ES-I3 (cell line): ENCODE data around the gene AHR.

Experiments
- H3K36me3 ChIP-seq: 2 replicates; pipeline ENCODE4 v1.6.1; 2013; ENCODE audit warnings: mild to moderate bottlenecking, low read length, control low read depth, moderate library complexity; ENCODE audit not compliant: insufficient read depth
- H3K4me1 ChIP-seq: 2 replicates; pipeline ENCODE4 v1.6.1; 2013; ENCODE audit warnings: mild to moderate bottlenecking, control low read depth, low read length; ENCODE audit not compliant: insufficient read depth
- H3K9ac ChIP-seq: 2 replicates; pipeline ENCODE4 v1.6.1; 2013; ENCODE audit warnings: low read depth, mild to moderate bottlenecking, low read length, moderate library complexity
- H3K9me3 ChIP-seq: 2 replicates; pipeline ENCODE4 v1.6.1; 2013; ENCODE audit warnings: mild to moderate bottlenecking, low read length, moderate library complexity; ENCODE audit not compliant: control insufficient read depth, insufficient read depth

AHR gene

GRCh38 chr7:17298102-17298839 lies at the start of gene AHR:
TSS of gene AHR (plus strand) at chr7:17298652. CDS start at chr7:17299265, 613 bp downstream.
- H3K9ac ChIP-seq = peak within 1 kb of the TSS; percentile 79
- no peaks in the 10 kb centered on the region for H3K36me3 ChIP-seq
- H3K9me3 ChIP-seq = no peaks in the 10 kb centered on the region
- no peaks in the 10 kb centered on the region for H3K4me1 ChIP-seq

DNA sequence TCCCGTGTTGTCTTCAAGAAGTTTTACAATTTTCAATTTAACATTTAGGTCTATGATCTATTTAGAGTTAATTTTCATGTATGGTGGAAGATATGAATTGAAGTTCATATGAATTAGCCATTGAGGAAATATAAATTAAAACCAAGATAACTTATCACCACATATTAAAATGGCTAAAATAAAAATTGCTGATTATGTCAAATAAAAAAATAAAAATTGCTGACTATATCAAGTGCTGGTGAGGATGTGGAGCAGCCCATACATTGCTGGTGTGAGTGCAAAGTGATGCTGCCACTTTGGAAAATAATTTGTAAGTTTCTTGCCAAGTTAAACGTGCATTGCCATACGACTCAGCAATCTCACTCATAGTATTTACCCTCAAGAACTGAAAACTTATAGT lies 44.6 kb upstream of the AHR start:
- Histone ChIP-seq H3K9ac (no peak overlapping the region), H3K4me1 (no peaks in the 10 kb centered on the region), H3K9me3 (no peaks in the 10 kb centered on the region), H3K36me3 (no peaks in the 10 kb centered on the region)

DNA sequence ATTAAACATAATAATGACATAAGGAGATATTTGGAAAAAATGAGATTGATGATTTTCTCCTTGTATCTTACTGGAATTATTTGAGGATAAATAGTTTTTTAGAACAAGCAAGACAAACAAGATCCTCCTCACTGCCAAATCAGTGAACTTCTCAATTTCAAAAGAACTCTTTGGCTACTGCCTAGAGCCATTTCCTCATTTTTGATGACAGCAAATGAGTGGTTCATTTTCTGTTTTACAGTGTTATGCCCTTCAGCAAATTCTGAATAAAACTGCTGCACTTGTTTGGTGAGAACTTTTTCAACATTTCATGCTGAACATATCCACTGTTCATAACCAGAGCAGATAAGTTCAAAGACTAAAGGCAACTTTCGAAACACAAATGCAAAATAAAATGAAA lies 42.5 kb upstream of the AHR start:
- Histone ChIP-seq H3K9ac (no peak overlapping the region), H3K36me3 (no peaks in the 10 kb centered on the region), H3K9me3 (no peaks in the 10 kb centered on the region), H3K4me1 (no peaks in the 10 kb centered on the region)

- no peaks in the 10 kb centered on the region for H3K9me3 ChIP-seq
- H3K36me3 ChIP-seq = no peaks in the 10 kb centered on the region
- H3K4me1 ChIP-seq = no peaks in the 10 kb centered on the region
- H3K9ac ChIP-seq = no peak overlapping the region
Observed at GRCh38 chr7:17256375-17256774, 42.1 kb upstream of the AHR start.

GRCh38 chr7:17266565-17266964 lies 31.9 kb upstream of the AHR start:
- Histone ChIP-seq H3K4me1 (no peaks in the 10 kb centered on the region), H3K9me3 (peaks cover 2% of the 10 kb centered on the region; the same call in 1 of the 2 replicates), H3K36me3 (no peaks in the 10 kb centered on the region), H3K9ac (no peak overlapping the region)

- peaks cover 2% of the 10 kb centered on the region; the same call in 1 of the 2 replicates for H3K9me3 ChIP-seq
- no peaks in the 10 kb centered on the region for H3K36me3 ChIP-seq
- no peaks in the 10 kb centered on the region for H3K4me1 ChIP-seq
- H3K9ac ChIP-seq = no peak overlapping the region
Observed at GRCh38 chr7:17269341-17270221, 28.9 kb upstream of the AHR start.

DNA sequence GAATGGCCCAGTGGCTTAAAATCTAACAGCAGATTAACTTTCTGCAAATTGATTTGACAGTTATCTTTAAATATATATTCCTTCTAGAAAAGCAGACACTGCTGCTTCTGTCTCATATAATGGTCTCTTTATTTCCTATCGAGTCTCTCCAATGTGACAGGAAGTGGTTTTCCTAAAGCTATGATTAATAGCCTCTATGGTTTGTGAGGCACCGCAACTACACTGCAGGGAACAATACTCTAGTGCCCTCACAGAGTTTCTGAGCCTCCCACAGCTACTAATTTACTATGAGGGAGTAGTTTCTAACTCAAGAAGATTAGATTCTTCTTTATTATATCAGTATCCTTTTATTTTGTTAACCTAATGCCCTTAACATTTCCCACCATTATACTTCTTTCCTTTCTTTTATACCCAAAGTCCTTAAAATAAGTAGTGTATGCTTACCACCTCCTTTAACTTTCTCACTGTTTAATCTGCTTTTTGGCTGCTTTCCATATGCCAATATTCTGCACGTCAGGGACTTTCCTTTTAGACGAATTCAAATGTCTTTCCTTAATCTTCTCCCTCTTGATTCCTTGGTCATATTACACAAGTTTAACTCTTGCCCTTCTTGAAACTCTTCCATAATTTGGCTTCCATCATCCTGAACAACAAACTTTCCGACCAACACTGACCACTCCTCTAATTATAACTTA lies 23.8 kb upstream of the AHR start:
- no peak overlapping the region for H3K9ac ChIP-seq

DNA sequence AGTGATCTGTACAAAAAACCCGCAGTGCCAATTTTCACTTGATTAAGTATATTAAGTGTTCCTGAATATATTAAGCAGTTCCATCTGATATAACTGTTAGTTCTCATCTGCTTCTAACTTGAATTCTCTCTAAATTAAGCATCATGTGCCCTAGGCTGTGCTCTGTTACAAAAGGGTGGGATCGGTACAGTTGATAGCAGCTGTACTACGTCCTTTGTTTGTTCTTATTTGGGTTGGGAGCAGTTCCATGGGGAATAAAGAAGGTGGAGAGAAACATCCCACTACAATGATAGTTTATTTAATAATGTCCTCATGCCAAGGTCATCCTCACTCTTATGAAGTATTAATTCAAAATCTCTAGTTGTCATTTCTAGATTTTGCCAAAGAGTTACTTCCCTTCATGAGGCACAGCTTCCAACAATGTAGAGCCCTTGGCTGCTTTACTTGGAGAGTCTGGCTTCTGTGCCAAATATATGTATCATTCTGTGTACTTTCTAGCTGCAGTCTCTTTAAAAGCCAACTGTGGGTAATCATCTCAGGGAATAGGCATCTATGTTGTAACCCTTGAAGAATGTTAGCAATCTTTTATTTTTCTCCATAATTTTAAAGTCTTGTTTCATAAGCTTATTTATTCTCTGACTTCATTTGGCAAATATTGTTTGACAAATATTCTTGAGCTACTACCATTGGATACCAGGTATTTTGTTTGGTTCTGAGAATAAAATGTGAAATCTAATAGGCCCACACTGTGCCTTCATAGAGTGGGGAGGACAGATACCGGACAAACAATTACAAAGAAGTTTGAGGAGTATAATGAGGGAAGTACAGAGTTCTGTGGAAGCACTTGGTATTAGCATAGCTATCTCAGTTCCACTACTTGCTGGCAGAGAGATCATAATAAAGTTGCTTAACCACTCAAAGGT lies 22.4 kb upstream of the AHR start:
- H3K4me1 ChIP-seq = no peaks in the 10 kb centered on the region
- no peaks in the 10 kb centered on the region for H3K36me3 ChIP-seq
- no peaks in the 10 kb centered on the region for H3K9me3 ChIP-seq
- no peak overlapping the region for H3K9ac ChIP-seq

More for the DNA sequence above, 23.8 kb upstream of the AHR start:
- Histone ChIP-seq H3K4me1 (no peaks in the 10 kb centered on the region), H3K9me3 (peaks cover 2% of the 10 kb centered on the region; the same call in 1 of the 2 replicates), H3K36me3 (no peaks in the 10 kb centered on the region)

DNA sequence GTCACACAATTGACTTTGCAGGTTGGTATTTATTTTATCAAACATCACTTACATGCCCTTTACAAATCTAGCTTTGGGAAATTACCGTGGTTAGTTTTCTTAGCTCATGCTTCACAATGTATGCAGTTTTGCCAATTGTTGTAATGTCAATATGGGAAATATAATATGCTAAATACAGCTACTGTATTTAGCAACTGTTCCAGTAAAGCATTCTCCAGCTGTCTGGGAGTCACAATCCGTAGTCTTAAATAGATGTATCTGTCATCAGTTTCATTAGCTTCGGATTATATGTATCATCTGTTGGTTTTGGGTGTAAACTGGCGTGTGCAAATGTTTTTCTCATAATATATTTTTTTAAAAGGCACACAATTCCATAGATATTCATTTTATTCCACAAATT lies 19.4 kb upstream of the AHR start:
- Histone ChIP-seq H3K9me3 (no peaks in the 10 kb centered on the region), H3K36me3 (no peaks in the 10 kb centered on the region), H3K9ac (no peak overlapping the region), H3K4me1 (no peaks in the 10 kb centered on the region)

GRCh38 chr7:17289074-17289645 lies 9.3 kb upstream of the AHR start:
- no peaks in the 10 kb centered on the region for H3K4me1 ChIP-seq
- no peaks in the 10 kb centered on the region for H3K36me3 ChIP-seq
- H3K9ac ChIP-seq = no peak overlapping the region
- no peaks in the 10 kb centered on the region for H3K9me3 ChIP-seq

DNA sequence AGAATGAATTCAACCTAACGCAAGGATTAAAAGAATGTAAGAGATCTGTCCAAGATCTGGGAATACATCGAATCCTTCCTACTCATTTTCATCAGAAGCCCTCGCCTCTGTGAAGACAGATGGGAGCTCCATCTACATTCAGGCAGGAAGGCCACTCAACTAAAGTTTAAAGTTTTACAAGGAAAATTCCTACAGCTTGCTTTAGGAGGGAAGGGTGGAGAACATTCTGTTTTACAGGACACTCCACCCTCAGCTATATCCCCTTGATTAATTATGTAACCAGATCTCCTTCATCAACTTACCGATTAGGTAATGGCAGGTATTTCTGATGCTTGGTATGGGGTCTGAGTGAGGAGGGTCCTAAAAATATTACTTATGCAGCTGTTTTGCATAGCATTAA lies 5.6 kb upstream of the AHR start:
- Histone ChIP-seq H3K36me3 (no peaks in the 10 kb centered on the region), H3K9ac (no peak overlapping the region), H3K9me3 (no peaks in the 10 kb centered on the region), H3K4me1 (no peaks in the 10 kb centered on the region)

- no peak overlapping the region for H3K9ac ChIP-seq
- H3K4me1 ChIP-seq = no peaks in the 10 kb centered on the region
- H3K9me3 ChIP-seq = no peaks in the 10 kb centered on the region
- no peaks in the 10 kb centered on the region for H3K36me3 ChIP-seq
Observed at GRCh38 chr7:17293481-17293880, 5.0 kb upstream of the AHR start.

GRCh38 chr7:17297243-17297642 lies 1.2 kb upstream of the AHR start:
- H3K9ac ChIP-seq = no peak overlapping the region
- no peaks in the 10 kb centered on the region for H3K9me3 ChIP-seq
- no peaks in the 10 kb centered on the region for H3K36me3 ChIP-seq
- H3K4me1 ChIP-seq = no peaks in the 10 kb centered on the region
